ENCODE data around the gene SZT2. TPM values are rescaled to one million over a fixed set of nuclear protein-coding genes. Genes with fewer than 3 reads are reported as not detected.

SZT2 gene
- total and polyA plus RNA-seq, 7 experiments from 2014 or later: 4.4 to 153 (median 114) TPM

- H3K4me3 ChIP-seq (ENCODE audit: low read length): no peak overlapping the region
- peak overlapping the region in 1 of 9 donors; percentile 59 for H3K27ac Mint-ChIP-seq
- DNase-seq: no peak
- POLR2A ChIA-PET: no interaction called here
- H3K4me3 Mint-ChIP-seq: no peak overlapping the region
- CTCF ChIA-PET: interaction anchor here (1.1 kb wide), 1 partner anchor 15 kb away, joined by 3 read pairs; no protein-coding TSS in a partner anchor
- ATAC-seq: no peak
- peaks cover 7 to 79% (median 11%) of the 10 kb centered on the region in 3 experiments for H3K36me3 ChIP-seq (ENCODE audit: control insufficient read depth in 2 of 3, insufficient read depth in 3 of 3, low read length in 3 of 3)
- intact Hi-C loops (cut with micrococcal nuclease): no loop called here
- H3K9me3 ChIP-seq (ENCODE audit: control insufficient read depth in 2 of 3, low read length in 3 of 3): no peaks in the 10 kb centered on the region
- H3K9me3 Mint-ChIP-seq: peaks cover 0 to 1% (median 0%) of the 10 kb centered on the region in 11 donors
- no peak overlapping the region for H3K27ac ChIP-seq (ENCODE audit: low read depth, low read length)
- H3K4me1 ChIP-seq (ENCODE audit: control insufficient read depth in 2 of 2, insufficient read depth in 2 of 2, low read length in 2 of 2): no peaks in the 10 kb centered on the region
- peaks cover 0 to 14% (median 7%) of the 10 kb centered on the region in 7 donors for H3K4me1 Mint-ChIP-seq
- H3K36me3 Mint-ChIP-seq: peaks cover 4 to 49% (median 13%) of the 10 kb centered on the region in 5 donors
- no peaks in the 10 kb centered on the region for H3K27me3 Mint-ChIP-seq
- no peaks in the 10 kb centered on the region for H3K27me3 ChIP-seq (ENCODE audit: control insufficient read depth in 2 of 2, insufficient read depth in 2 of 2, low read length in 2 of 2)
Measured at GRCh38 chr1:43447891-43448708, 58.4 kb downstream of the SZT2 start.

DNA sequence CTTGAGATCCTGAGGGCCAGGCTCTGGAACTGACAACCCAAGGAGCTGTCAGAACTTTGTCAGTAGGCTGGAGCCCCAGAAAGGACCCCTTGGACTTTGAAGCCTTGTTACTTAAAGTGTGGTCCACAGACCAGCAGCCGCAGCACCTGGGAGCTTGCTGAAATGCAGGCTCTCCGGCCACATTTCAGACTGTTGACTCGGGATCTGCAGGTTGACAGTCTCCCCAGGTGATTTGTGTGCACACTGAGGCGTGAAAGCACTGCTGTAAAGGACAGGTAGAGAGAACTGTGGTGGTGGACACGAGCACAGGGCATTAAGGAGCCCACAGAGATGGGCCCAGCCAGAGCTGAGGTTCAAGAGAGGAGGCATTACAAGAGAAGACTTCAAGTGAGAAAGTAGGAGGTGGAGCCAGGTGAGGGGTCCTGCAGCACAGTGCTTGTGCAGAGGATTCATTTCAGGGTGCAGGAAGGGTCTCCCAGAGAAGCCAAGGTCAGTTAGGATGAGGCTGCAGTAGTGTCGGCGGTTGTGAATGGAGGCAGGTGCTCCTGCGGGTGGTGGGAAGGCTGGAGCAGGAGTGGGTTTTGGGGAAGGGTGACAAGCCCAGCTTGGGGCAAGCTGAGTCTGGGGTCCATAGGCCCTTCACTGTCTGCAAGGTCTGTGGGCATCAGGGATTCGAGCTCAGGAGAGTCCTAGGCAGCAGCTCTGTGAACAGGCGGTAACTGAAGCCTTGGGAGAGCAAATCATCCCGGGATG, 59.4 kb downstream of the SZT2 start:
- H3K4me3 ChIP-seq (ENCODE audit: low read length): no peak overlapping the region
- peaks cover 0 to 2% of the 10 kb centered on the region in 2 donors for H3K4me1 ChIP-seq (ENCODE audit: control insufficient read depth in 2 of 2, insufficient read depth in 2 of 2, low read length in 2 of 2)
- Mint-ChIP-seq H3K36me3 (peaks cover 4 to 39% (median 13%) of the 10 kb centered on the region in 5 donors), H3K9me3 (peaks cover 0 to 1% (median 0%) of the 10 kb centered on the region in 11 donors), H3K27me3 (no peaks in the 10 kb centered on the region), H3K4me1 (peaks cover 3 to 19% (median 11%) of the 10 kb centered on the region in 7 donors), H3K27ac (peak overlapping the region in 2 of 9 donors; percentile 22 to 75), H3K4me3 (peak overlapping the region in 1 of 10 donors; percentile 14)
- no peak for DNase-seq
- H3K9me3 ChIP-seq (ENCODE audit: control insufficient read depth in 2 of 3, low read length in 3 of 3): no peaks in the 10 kb centered on the region
- no peak overlapping the region for H3K27ac ChIP-seq (ENCODE audit: low read depth, low read length)
- ATAC-seq: no peak
- peaks cover 0 to 69% (median 3%) of the 10 kb centered on the region in 3 experiments for H3K36me3 ChIP-seq (ENCODE audit: control insufficient read depth in 2 of 3, insufficient read depth in 3 of 3, low read length in 3 of 3)
- intact Hi-C loops (cut with micrococcal nuclease): no loop called here
- ChIA-PET CTCF (interaction anchor here (1.1 kb wide), 1 partner anchor 16 kb away, joined by 3 read pairs; no protein-coding TSS in a partner anchor), POLR2A (no interaction called here)
- no peaks in the 10 kb centered on the region for H3K27me3 ChIP-seq (ENCODE audit: control insufficient read depth in 2 of 2, insufficient read depth in 2 of 2, low read length in 2 of 2)

GRCh38 chr1:43449708-43450069, 60.0 kb downstream of the SZT2 start:
- H3K27ac Mint-ChIP-seq: peak overlapping the region in 1 of 9 donors; percentile 17

DNA sequence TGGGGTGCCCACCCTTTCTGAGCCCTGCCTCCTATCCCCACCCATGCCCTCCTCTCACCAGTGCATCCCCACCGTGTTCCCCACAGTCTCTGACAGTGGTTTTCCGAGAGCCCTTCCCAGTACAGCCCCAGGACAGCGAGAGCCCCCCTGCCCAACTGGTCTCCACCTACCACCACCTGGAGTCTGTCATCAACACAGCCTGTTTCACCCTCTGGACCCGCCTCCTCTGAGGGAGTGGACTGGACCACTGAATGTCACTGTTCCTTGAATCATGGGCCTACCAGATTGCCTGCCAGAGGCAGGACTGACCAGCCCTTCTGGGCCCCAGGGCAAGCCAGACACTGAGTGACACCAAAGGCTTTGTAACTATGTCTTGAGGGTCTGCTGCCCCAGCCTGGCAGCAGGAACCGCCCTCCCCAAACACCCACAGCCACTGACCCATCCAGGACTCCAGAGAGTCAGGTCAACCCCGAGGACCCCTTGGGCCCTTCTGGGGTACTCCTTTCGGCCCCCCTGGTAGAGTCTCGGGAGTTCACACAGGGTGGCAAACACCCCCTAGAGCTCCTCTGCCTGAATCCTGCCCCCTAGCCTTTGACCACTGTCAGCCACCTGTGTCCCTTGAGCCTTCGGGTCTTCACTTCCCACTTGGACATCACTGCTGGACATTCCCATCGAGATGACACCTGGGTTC, 60.7 kb downstream of the SZT2 start:
- H3K4me3 Mint-ChIP-seq: no peak overlapping the region
- ATAC-seq (no peak), DNase-seq (no peak)
- H3K9me3 Mint-ChIP-seq: peaks cover 0 to 2% (median 0%) of the 10 kb centered on the region in 11 donors
- peaks cover 0 to 56% (median 3%) of the 10 kb centered on the region in 3 experiments for H3K36me3 ChIP-seq (ENCODE audit: control insufficient read depth in 2 of 3, insufficient read depth in 3 of 3, low read length in 3 of 3)
- H3K9me3 ChIP-seq (ENCODE audit: control insufficient read depth in 2 of 3, low read length in 3 of 3): no peaks in the 10 kb centered on the region
- H3K36me3 Mint-ChIP-seq: peaks cover 3 to 31% (median 4%) of the 10 kb centered on the region in 5 donors
- H3K4me1 Mint-ChIP-seq: peaks cover 9 to 27% (median 18%) of the 10 kb centered on the region in 7 donors
- no peak overlapping the region for H3K4me3 ChIP-seq (ENCODE audit: low read length)
- no peaks in the 10 kb centered on the region for H3K27me3 ChIP-seq (ENCODE audit: control insufficient read depth in 2 of 2, insufficient read depth in 2 of 2, low read length in 2 of 2)
- CTCF ChIA-PET: interaction anchor here (0.6 kb wide), 1 partner anchor 222 kb away, joined by 4 read pairs; no protein-coding TSS in a partner anchor
- H3K27ac ChIP-seq (ENCODE audit: low read depth, low read length): no peak overlapping the region
- intact Hi-C loops (cut with micrococcal nuclease): loop anchor here (5.0 kb wide), 2 partner anchors 83 to 493 kb away; partner anchors contain the start of genes ELOVL1 (in 2 of the 2) and SLC2A1 (in 1 of the 2)
- POLR2A ChIA-PET: no interaction called here
- H3K27ac Mint-ChIP-seq: peak overlapping the region in 4 of 9 donors; percentile 1 to 57 (median 19)
- peaks cover 0 to 9% of the 10 kb centered on the region in 2 donors for H3K4me1 ChIP-seq (ENCODE audit: control insufficient read depth in 2 of 2, insufficient read depth in 2 of 2, low read length in 2 of 2)
- peaks cover 0 to 2% (median 0%) of the 10 kb centered on the region in 5 donors for H3K27me3 Mint-ChIP-seq

More at GRCh38 chr1:43449708-43450069, 60.0 kb downstream of the SZT2 start:
- ATAC-seq: no peak
- H3K27me3 Mint-ChIP-seq: no peaks in the 10 kb centered on the region
- H3K4me1 Mint-ChIP-seq: peaks cover 8 to 25% (median 16%) of the 10 kb centered on the region in 7 donors
- peaks cover 0 to 63% (median 3%) of the 10 kb centered on the region in 3 experiments for H3K36me3 ChIP-seq (ENCODE audit: control insufficient read depth in 2 of 3, insufficient read depth in 3 of 3, low read length in 3 of 3)
- H3K9me3 Mint-ChIP-seq: peaks cover 0 to 2% (median 0%) of the 10 kb centered on the region in 11 donors
- peaks cover 0 to 7% of the 10 kb centered on the region in 2 donors for H3K4me1 ChIP-seq (ENCODE audit: control insufficient read depth in 2 of 2, insufficient read depth in 2 of 2, low read length in 2 of 2)
- no peaks in the 10 kb centered on the region for H3K9me3 ChIP-seq (ENCODE audit: control insufficient read depth in 2 of 3, low read length in 3 of 3)
- intact Hi-C loops (cut with micrococcal nuclease): loop anchor here (5.0 kb wide), 2 partner anchors 82 to 492 kb away; partner anchors contain the start of genes ELOVL1 (in 2 of the 2) and SLC2A1 (in 1 of the 2)
- H3K4me3 ChIP-seq (ENCODE audit: low read length): no peak overlapping the region
- no peak overlapping the region for H3K27ac ChIP-seq (ENCODE audit: low read depth, low read length)
- no peak for DNase-seq
- peak overlapping the region in 1 of 10 donors; percentile 42 for H3K4me3 Mint-ChIP-seq
- no peaks in the 10 kb centered on the region for H3K27me3 ChIP-seq (ENCODE audit: control insufficient read depth in 2 of 2, insufficient read depth in 2 of 2, low read length in 2 of 2)
- peaks cover 4 to 34% (median 10%) of the 10 kb centered on the region in 5 donors for H3K36me3 Mint-ChIP-seq
- ChIA-PET POLR2A (no interaction called here), CTCF (no interaction called here)

- ATAC-seq (no peak), DNase-seq (peak in 1 of 9 donors; percentile 10)
- Mint-ChIP-seq H3K36me3 (peaks cover 0 to 26% (median 3%) of the 10 kb centered on the region in 5 donors), H3K27me3 (peaks cover 0 to 9% (median under 1%) of the 10 kb centered on the region in 5 donors), H3K27ac (peak overlapping the region in 5 of 9 donors; percentile 1 to 94 (median 48)), H3K4me1 (peaks cover 9 to 27% (median 18%) of the 10 kb centered on the region in 7 donors), H3K9me3 (peaks cover 0 to 2% (median 0%) of the 10 kb centered on the region in 11 donors), H3K4me3 (peak overlapping the region in 3 of 10 donors; percentile 6 to 58 (median 27))
- Histone ChIP-seq H3K9me3 (ENCODE audit: control insufficient read depth in 2 of 3, low read length in 3 of 3) (no peaks in the 10 kb centered on the region), H3K27ac (ENCODE audit: low read depth, low read length) (no peak overlapping the region), H3K4me3 (ENCODE audit: low read length) (no peak overlapping the region), H3K36me3 (ENCODE audit: control insufficient read depth in 2 of 3, insufficient read depth in 3 of 3, low read length in 3 of 3) (peaks cover 0 to 48% (median 2%) of the 10 kb centered on the region in 3 experiments), H3K27me3 (ENCODE audit: control insufficient read depth in 2 of 2, insufficient read depth in 2 of 2, low read length in 2 of 2) (no peaks in the 10 kb centered on the region), H3K4me1 (ENCODE audit: control insufficient read depth in 2 of 2, insufficient read depth in 2 of 2, low read length in 2 of 2) (peaks cover 0 to 9% of the 10 kb centered on the region in 2 donors)
- ChIA-PET CTCF (interaction anchor here (0.6 kb wide), 1 partner anchor 223 kb away, joined by 4 read pairs; no protein-coding TSS in a partner anchor), POLR2A (interaction anchor here (0.7 kb wide), 1 partner anchor 291 kb away, joined by 3 read pairs; no protein-coding TSS in a partner anchor)
- intact Hi-C loops (cut with micrococcal nuclease): loop anchor here (5.0 kb wide), 2 partner anchors 84 to 494 kb away; partner anchors contain the start of genes ELOVL1 (in 2 of the 2) and SLC2A1 (in 1 of the 2)
Measured at GRCh38 chr1:43451157-43451591, 61.5 kb downstream of the SZT2 start.
